Ishikawa (cell line): ENCODE results near the gene SPON2.

Experiments
- CEBPB ChIP-seq: IDR thresholded peaks from 2 replicates; pipeline ENCODE4 v1.6.1; 2012
- EGR1 ChIP-seq: IDR thresholded peaks from 2 replicates; pipeline ENCODE4 v1.6.1; 2012
- FOXM1 ChIP-seq: IDR thresholded peaks from 2 replicates; pipeline ENCODE4 v1.6.1; 2012; ENCODE audit warnings: low read depth, borderline replicate concordance
- MAX ChIP-seq: IDR thresholded peaks from 2 replicates; pipeline ENCODE4 v1.6.1; 2012
- NFIC ChIP-seq: IDR thresholded peaks from 2 replicates; pipeline ENCODE4 v1.6.1; 2012
- RAD21 ChIP-seq: IDR thresholded peaks from 2 replicates; pipeline ENCODE4 v1.6.1; 2012; ENCODE audit warnings: low read depth
- USF1 ChIP-seq: IDR thresholded peaks from 2 replicates; pipeline ENCODE4 v1.6.1; 2012
- YY1 ChIP-seq: IDR thresholded peaks from 2 replicates; pipeline ENCODE4 v1.6.1; 2012; ENCODE audit warnings: low read depth

GRCh38 chr4:1122505-1122904, 49.9 kb downstream of the SPON2 start:
- TF ChIP-seq EGR1: no peak
- no peak for TF ChIP-seq RAD21
- TF ChIP-seq FOXM1: no peak
- TF ChIP-seq MAX: no peak
- TF ChIP-seq CEBPB: no peak
- TF ChIP-seq NFIC: no peak
- no peak for TF ChIP-seq USF1
- TF ChIP-seq YY1: no peak
